Epithelial cell of proximal tubule (primary cell): ENCODE measurements around the gene DALRD3. TPM values are rescaled to one million over a fixed set of nuclear protein-coding genes. Genes with fewer than 3 reads are reported as not detected.

Experiments used
- DNase-seq: peaks from one replicate; pipeline ENCODE4 v3.0.0-alpha.2; 2011; ENCODE audit warnings: low read depth
- H3K4me3 ChIP-seq: 2 replicates; pipeline ENCODE4 v1.5.1; 2011; ENCODE audit warnings: low read depth, mild to moderate bottlenecking, low read length
- CTCF ChIP-seq: conservative IDR thresholded peaks from 2 replicates; pipeline ENCODE4 v1.5.1; 2012; ENCODE audit warnings: low read depth, mild to moderate bottlenecking, low read length
- total RNA-seq: library from RNA; depleted of rRNA; stranded (reverse); fragments of >200 nt; gene quantifications from 2 replicates; pipeline ENCODE4 v1.2.3, GENCODE V29; 2015

DALRD3 gene, protein sequence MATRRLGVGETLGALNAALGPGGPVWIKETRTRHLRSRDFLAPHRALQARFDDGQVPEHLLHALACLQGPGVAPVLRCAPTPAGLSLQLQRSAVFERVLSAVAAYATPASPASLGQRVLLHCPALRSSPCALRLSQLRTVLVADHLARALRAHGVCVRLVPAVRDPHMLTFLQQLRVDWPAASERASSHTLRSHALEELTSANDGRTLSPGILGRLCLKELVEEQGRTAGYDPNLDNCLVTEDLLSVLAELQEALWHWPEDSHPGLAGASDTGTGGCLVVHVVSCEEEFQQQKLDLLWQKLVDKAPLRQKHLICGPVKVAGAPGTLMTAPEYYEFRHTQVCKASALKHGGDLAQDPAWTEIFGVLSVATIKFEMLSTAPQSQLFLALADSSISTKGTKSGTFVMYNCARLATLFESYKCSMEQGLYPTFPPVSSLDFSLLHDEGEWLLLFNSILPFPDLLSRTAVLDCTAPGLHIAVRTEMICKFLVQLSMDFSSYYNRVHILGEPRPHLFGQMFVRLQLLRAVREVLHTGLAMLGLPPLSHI
- 55.0 and 64.3 TPM in 2 replicates for total RNA-seq

DNA sequence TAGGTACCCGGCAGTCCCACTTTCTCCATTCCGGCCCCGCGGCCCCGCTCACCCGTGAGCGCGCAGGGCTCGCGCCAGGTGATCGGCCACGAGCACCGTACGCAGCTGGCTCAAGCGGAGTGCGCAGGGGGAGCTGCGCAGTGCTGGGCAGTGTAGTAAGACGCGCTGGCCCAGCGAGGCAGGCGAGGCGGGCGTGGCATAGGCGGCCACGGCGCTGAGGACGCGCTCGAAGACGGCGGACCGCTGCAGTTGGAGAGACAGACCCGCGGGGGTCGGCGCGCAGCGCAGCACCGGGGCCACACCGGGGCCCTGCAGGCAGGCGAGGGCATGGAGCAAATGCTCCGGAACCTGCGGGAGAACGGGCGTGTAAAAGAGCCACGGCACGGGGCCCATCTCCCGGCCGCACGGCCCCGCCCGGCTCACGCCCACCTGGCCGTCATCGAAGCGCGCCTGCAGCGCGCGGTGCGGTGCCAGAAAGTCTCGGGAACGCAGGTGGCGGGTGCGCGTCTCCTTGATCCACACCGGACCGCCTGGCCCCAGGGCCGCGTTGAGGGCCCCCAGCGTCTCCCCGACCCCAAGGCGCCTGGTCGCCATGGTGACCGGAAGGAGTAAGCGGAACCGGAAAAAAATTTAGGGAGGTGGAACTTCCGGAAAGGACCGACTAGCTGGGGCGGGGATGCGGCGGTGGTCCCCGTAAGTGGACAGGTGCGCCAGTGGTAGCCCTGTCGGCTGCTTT is at the start of gene DALRD3:
Gene DALRD3 (minus strand): TSS at position 610 of the 736 bp plus-strand sequence. CDS start 16 bp downstream, at position 594.
- no peak for DNase-seq
- TF ChIP-seq CTCF, result no peak
- H3K4me3 ChIP-seq, result peak within 1 kb of the TSS; percentile 89

DNA sequence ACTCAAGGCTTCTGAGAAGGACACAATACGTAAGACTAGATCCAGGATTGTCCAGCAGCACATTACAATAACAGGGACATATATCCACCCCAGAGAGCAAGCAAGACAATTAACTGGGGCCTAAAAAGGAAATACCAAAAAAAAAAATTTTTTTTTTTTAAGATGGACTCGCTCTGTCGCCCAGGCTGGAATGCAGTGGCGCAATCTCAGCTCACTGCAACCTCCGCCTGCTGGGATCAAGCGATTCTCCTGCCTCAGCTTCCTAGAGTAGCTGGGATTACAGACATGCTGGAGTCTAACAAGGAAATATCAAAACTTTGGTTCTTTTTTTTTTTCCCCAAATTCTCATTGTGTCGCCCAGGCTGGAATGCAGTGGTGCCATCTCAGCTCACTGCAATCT is 39.6 kb upstream of the DALRD3 start:
- no peak for TF ChIP-seq CTCF
- no peak overlapping the region for H3K4me3 ChIP-seq
- DNase-seq, result no peak

GRCh38 chr3:49057268-49057667 is 38.9 kb upstream of the DALRD3 start:
- TF ChIP-seq CTCF, result no peak
- no peak for DNase-seq
- H3K4me3 ChIP-seq, result no peak overlapping the region

DNA sequence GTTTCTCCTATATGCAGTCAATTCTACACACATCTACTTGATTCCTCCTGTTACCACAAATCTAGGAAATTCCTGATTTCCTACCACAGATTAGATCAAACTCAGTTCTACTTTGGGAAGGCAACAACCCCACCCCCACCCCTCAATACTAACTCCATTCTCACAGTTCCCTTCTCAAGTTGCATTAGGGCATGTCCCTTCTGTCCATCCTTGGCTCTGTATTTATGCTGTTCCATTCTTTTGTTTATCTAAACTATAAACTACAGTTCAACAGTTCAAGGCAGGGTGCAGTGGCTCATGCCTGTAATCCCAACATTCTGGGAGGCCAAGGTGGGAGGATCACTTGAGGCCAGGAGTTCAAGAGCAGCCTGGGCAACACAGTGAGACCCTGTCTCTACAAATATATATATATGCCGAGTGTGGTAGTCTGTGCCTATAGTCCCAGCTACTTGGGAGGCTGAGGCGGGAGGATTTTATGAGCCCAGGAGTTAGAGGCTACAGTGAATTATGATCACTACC is 36.0 kb upstream of the DALRD3 start:
- no peak for TF ChIP-seq CTCF
- no peak overlapping the region for H3K4me3 ChIP-seq
- DNase-seq, result no peak

GRCh38 chr3:49053543-49053942 is 35.2 kb upstream of the DALRD3 start:
- TF ChIP-seq CTCF, result no peak
- no peak overlapping the region for H3K4me3 ChIP-seq
- no peak for DNase-seq

GRCh38 chr3:49035281-49035680 is 16.9 kb upstream of the DALRD3 start:
- no peak for DNase-seq
- H3K4me3 ChIP-seq, result no peak overlapping the region
- TF ChIP-seq CTCF, result no peak
